ENCODE data around the gene TMEM9B.
A peak's percentile ranks its signal among the peaks of the same experiment; 100 is the strongest.
"Not testable (repeated sequence)": the region's sequence is repeated elsewhere in the genome, so short reads cannot be mapped to it uniquely, and the experiment has no call there.

TMEM9B gene

GRCh38 chr11:8964324-8965320 lies at the start of gene TMEM9B:
Gene TMEM9B (minus strand): TSS chr11:8964442. CDS start chr11:8964313, 129 bp downstream.
- peak; percentile 78 for DNase-seq

- no peak for DNase-seq
These were observed 49.1 kb upstream of the TMEM9B start for GRCh38 chr11:9013373-9013772.

- DNase-seq, result not testable (repeated sequence)
These were observed 45.3 kb upstream of the TMEM9B start for GRCh38 chr11:9009538-9009937.

- DNase-seq, result no peak
These were observed 44.4 kb upstream of the TMEM9B start for GRCh38 chr11:9008661-9009060.

- no peak for DNase-seq
These were observed 43.8 kb upstream of the TMEM9B start for GRCh38 chr11:9008011-9008550.

GRCh38 chr11:9005087-9005486 lies 40.8 kb upstream of the TMEM9B start:
- no peak for DNase-seq

GRCh38 chr11:9004183-9004926 lies 40.1 kb upstream of the TMEM9B start:
- DNase-seq, result peak; percentile 26

- peak; percentile 75 for DNase-seq
These were observed 39.4 kb upstream of the TMEM9B start, which contains the start of gene NRIP3 for GRCh38 chr11:9003573-9004182. Gene NRIP3 (minus strand): TSS chr11:9004001. CDS start chr11:9003935, 66 bp downstream.

- peak; percentile 27 for DNase-seq
These were observed 38.8 kb upstream of the TMEM9B start for GRCh38 chr11:9002920-9003572.

GRCh38 chr11:9001736-9002135 lies 37.5 kb upstream of the TMEM9B start:
- peak; percentile 49 for DNase-seq

- no peak for DNase-seq
These were observed 33.8 kb upstream of the TMEM9B start for GRCh38 chr11:8998017-8998416.

GRCh38 chr11:8997451-8997850 lies 33.2 kb upstream of the TMEM9B start:
- no peak for DNase-seq

GRCh38 chr11:8989453-8989852 lies 25.2 kb upstream of the TMEM9B start:
- DNase-seq, result no peak

GRCh38 chr11:8988329-8989234 lies 24.3 kb upstream of the TMEM9B start:
- DNase-seq, result no peak

GRCh38 chr11:8987446-8987845 lies 23.2 kb upstream of the TMEM9B start:
- DNase-seq, result no peak

- not testable (repeated sequence) for DNase-seq
These were observed 22.5 kb upstream of the TMEM9B start for GRCh38 chr11:8986772-8987171.

- no peak for DNase-seq
These were observed 21.2 kb upstream of the TMEM9B start for GRCh38 chr11:8985462-8985861.

- no peak for DNase-seq
These were observed 19.3 kb upstream of the TMEM9B start for GRCh38 chr11:8983552-8983951.

GRCh38 chr11:8980485-8980884 lies 16.2 kb upstream of the TMEM9B start:
- DNase-seq, result no peak

GRCh38 chr11:8979365-8979764 lies 15.1 kb upstream of the TMEM9B start:
- DNase-seq, result not testable (repeated sequence)

GRCh38 chr11:8973121-8973520 lies 8.9 kb upstream of the TMEM9B start:
- no peak for DNase-seq
